ENCODE results near the gene POC1B. TPM values are rescaled to one million over a fixed set of nuclear protein-coding genes. Genes with fewer than 3 reads are reported as not detected.

Gene POC1B
- total and polyA plus RNA-seq, 10 donors, result 10.5 to 47.3 (median 30.4) TPM

- Histone ChIP-seq H3K4me3 (no peak overlapping the region), H3K9me3 (no peaks in the 10 kb centered on the region), H3K4me1 (peaks cover 0 to 46% (median 37%) of the 10 kb centered on the region in 6 donors), H3K27ac (peak overlapping the region; percentile 37 to 72 (median 68)), H3K36me3 (peaks cover 0 to 12% (median 0%) of the 10 kb centered on the region in 6 donors), H3K27me3 (replicated peaks in 1 of 7) (no peaks in the 10 kb centered on the region)
- TF ChIP-seq POLR2AphosphoS5 (IDR thresholded peaks at IDR 0.05) (peak in 1 of 3 donors; percentile 60), POLR2A (IDR thresholded peaks at IDR 0.05) (no peak)
- TF ChIP-seq, protein P1, sequence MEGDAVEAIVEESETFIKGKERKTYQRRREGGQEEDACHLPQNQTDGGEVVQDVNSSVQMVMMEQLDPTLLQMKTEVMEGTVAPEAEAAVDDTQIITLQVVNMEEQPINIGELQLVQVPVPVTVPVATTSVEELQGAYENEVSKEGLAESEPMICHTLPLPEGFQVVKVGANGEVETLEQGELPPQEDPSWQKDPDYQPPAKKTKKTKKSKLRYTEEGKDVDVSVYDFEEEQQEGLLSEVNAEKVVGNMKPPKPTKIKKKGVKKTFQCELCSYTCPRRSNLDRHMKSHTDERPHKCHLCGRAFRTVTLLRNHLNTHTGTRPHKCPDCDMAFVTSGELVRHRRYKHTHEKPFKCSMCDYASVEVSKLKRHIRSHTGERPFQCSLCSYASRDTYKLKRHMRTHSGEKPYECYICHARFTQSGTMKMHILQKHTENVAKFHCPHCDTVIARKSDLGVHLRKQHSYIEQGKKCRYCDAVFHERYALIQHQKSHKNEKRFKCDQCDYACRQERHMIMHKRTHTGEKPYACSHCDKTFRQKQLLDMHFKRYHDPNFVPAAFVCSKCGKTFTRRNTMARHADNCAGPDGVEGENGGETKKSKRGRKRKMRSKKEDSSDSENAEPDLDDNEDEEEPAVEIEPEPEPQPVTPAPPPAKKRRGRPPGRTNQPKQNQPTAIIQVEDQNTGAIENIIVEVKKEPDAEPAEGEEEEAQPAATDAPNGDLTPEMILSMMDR (IDR thresholded peaks at IDR 0.05 in 8 of 11, conservative IDR thresholded peaks at IDR 0.05 in 3 of 11), result no peak
- intact Hi-C loops (cut with DNase I; ENCODE audit: low total_unique reads), result no loop called here
- DNase-seq, result no peak
- WGBS, 5 donors, result 39 to 47% (median 46%) methylated on average over 9 of the region's 9 CpGs
These were observed 74.0 kb downstream of the POC1B start for GRCh38 chr12:89451841-89452251.

DNA sequence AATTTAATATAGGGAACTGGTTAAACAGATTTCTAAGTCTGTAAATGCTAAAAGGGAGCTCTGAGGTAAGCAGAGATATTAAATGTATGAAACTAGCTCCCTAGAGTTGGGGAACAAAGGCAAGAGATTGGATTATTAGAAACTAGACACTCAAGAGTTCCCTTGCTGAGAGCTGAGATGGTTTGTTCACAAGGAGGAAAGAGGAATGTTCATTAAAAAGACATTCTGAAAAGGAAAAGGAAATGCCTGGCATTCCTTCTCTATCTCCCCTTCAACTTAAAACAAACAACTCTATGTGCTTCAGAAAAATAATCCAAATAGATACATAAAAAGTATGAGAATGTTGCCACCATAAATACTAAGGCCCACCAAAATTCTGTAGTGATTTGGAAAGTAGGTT, 74.9 kb downstream of the POC1B start:
- Histone ChIP-seq H3K4me1 (peaks cover 0 to 46% (median 37%) of the 10 kb centered on the region in 6 donors), H3K36me3 (peaks cover 0 to 10% (median 0%) of the 10 kb centered on the region in 6 donors), H3K27ac (peak overlapping the region in 7 of 8 donors; percentile 37 to 72 (median 68)), H3K27me3 (replicated peaks in 1 of 7) (no peaks in the 10 kb centered on the region), H3K4me3 (no peak overlapping the region), H3K9me3 (no peaks in the 10 kb centered on the region)
- DNase-seq, result no peak
- intact Hi-C loops (cut with DNase I; ENCODE audit: low total_unique reads), result no loop called here
- TF ChIP-seq, protein P1 (IDR thresholded peaks at IDR 0.05 in 8 of 11, conservative IDR thresholded peaks at IDR 0.05 in 3 of 11), result no peak
- TF ChIP-seq POLR2AphosphoS5 (IDR thresholded peaks at IDR 0.05) (no peak), POLR2A (IDR thresholded peaks at IDR 0.05) (no peak)

- H3K27ac ChIP-seq, result no peak overlapping the region
- no peaks in the 10 kb centered on the region for H3K27me3 ChIP-seq (replicated peaks in 1 of 7)
- TF ChIP-seq POLR2A (IDR thresholded peaks at IDR 0.05) (no peak), POLR2AphosphoS5 (IDR thresholded peaks at IDR 0.05) (no peak)
- TF ChIP-seq, protein P1 (IDR thresholded peaks at IDR 0.05 in 8 of 11, conservative IDR thresholded peaks at IDR 0.05 in 3 of 11), result no peak
- 79 to 92% (median 84%) methylated on average over 2 of the region's 2 CpGs for WGBS, 5 donors
- intact Hi-C loops (cut with DNase I; ENCODE audit: low total_unique reads), result no loop called here
- no peak overlapping the region for H3K4me3 ChIP-seq
- peaks cover 0 to 34% (median 27%) of the 10 kb centered on the region in 6 donors for H3K4me1 ChIP-seq
- no peaks in the 10 kb centered on the region for H3K9me3 ChIP-seq
- peaks cover 0 to 10% (median 0%) of the 10 kb centered on the region in 6 donors for H3K36me3 ChIP-seq
- no peak for DNase-seq
These were observed 76.9 kb downstream of the POC1B start for GRCh38 chr12:89448951-89449371.

DNA sequence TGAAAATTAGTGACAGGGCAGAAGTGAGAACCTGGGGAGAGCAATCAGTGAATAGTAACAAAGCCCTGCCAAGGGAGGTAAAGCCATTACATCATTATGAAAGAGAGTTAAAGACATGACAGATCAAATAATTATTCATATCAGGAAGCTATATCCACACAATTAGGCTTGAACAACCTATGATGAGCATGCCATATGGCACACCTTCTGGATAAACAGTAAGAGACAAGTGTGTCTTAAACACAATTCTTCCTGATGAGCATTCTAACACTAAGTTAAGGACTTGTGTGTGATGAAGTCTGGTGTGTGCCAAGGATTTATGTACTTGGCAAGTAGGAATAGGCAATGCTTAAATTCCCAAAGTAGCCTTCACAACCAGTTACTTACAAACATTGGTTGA, 77.3 kb downstream of the POC1B start:
- H3K9me3 ChIP-seq, result no peaks in the 10 kb centered on the region
- H3K4me1 ChIP-seq, result peaks cover 0 to 30% (median 22%) of the 10 kb centered on the region in 6 donors
- TF ChIP-seq, protein P1 (IDR thresholded peaks at IDR 0.05 in 8 of 11, conservative IDR thresholded peaks at IDR 0.05 in 3 of 11), result no peak
- TF ChIP-seq POLR2A (IDR thresholded peaks at IDR 0.05) (no peak), POLR2AphosphoS5 (IDR thresholded peaks at IDR 0.05) (no peak)
- intact Hi-C loops (cut with DNase I; ENCODE audit: low total_unique reads), result no loop called here
- no peak overlapping the region for H3K4me3 ChIP-seq
- no peak for DNase-seq
- H3K27me3 ChIP-seq (replicated peaks in 1 of 7), result no peaks in the 10 kb centered on the region
- no peak overlapping the region for H3K27ac ChIP-seq
- H3K36me3 ChIP-seq, result peaks cover 0 to 10% (median 0%) of the 10 kb centered on the region in 6 donors
